IMR-90 (cell line): ENCODE data around the gene STARD3. TPM values are rescaled to one million over a fixed set of nuclear protein-coding genes. Genes with fewer than 3 reads are reported as not detected.

Source experiments
- ATAC-seq: fragments of 200-7000 bp; cut with Tn5 transposase; 2 replicates; pipeline ENCODE4 v1.9.1; 2020; ENCODE audit warnings: low read depth, mild to moderate bottlenecking, moderate library complexity
- BruUV-seq: library from RNA; stranded (reverse); fragments of 400-500 nt; replicated peaks from 2 replicates; lab custom pipeline; 2021; lab: Mats Ljungman, UMichigan
- CTCF ChIA-PET: fragments of 300-600 bp; formaldehyde crosslinking; extraction: SDS; loops from one replicate; lab custom pipeline; 2021; ENCODE audit warnings: antibody characterized with exemption; lab: Yijun Ruan, JAX
- POLR2A ChIA-PET: fragments of 300-600 bp; sonication (Branson Sonifier 250); formaldehyde crosslinking; loops from one replicate; lab custom pipeline; 2022; ENCODE audit warnings: antibody characterized with exemption; ENCODE audit not compliant: unreplicated experiment; lab: Charles Lee
- DNase-seq: peaks from one replicate; pipeline ENCODE4 v3.0.0; 2013
- H2AFZ ChIP-seq: replicated peaks from 2 replicates; pipeline ENCODE3; 2013; ENCODE audit warnings: low read length, mild to moderate bottlenecking; ENCODE audit not compliant: poor library complexity
- H2AK5ac ChIP-seq: 2 replicates; pipeline ENCODE4 v1.6.1; 2013; ENCODE audit warnings: low read depth, low read length, inconsistent platforms
- H2AK9ac ChIP-seq: replicated peaks from 2 replicates; pipeline ENCODE3; 2013; ENCODE audit warnings: mild to moderate bottlenecking, low read depth, low read length, moderate library complexity; ENCODE audit not compliant: poor library complexity
- H2BK120ac ChIP-seq: 2 replicates; pipeline ENCODE4 v1.6.1; 2013; ENCODE audit warnings: low read depth, low read length, inconsistent platforms
- H2BK15ac ChIP-seq: 3 replicates; pipeline ENCODE4 v1.6.1; 2013; ENCODE audit warnings: low read depth, low read length, inconsistent platforms
- H2BK20ac ChIP-seq: 2 replicates; pipeline ENCODE4 v1.6.1; 2013; ENCODE audit warnings: low read depth, mild to moderate bottlenecking, inconsistent platforms, low read length, moderate library complexity
- H2BK5ac ChIP-seq: 2 replicates; pipeline ENCODE4 v1.6.1; 2013; ENCODE audit warnings: mild to moderate bottlenecking, low read depth, low read length, inconsistent platforms; ENCODE audit not compliant: poor library complexity, severe bottlenecking
- H3K14ac ChIP-seq: replicated peaks from 2 replicates; pipeline ENCODE4 v1.6.1; 2013; ENCODE audit warnings: low read depth, low read length, inconsistent platforms
- H3K18ac ChIP-seq: 2 replicates; pipeline ENCODE4 v1.6.1; 2013; ENCODE audit warnings: low read depth, low read length, control low read depth
- H3K23ac ChIP-seq: 2 replicates; pipeline ENCODE4 v1.6.1; 2013; ENCODE audit warnings: low read depth, low read length, inconsistent platforms
- H3K27ac ChIP-seq: 2 replicates; pipeline ENCODE4 v1.5.1; 2013; ENCODE audit warnings: mild to moderate bottlenecking, control low read depth, low read length; ENCODE audit not compliant: insufficient read depth
- H3K27me3 ChIP-seq: 2 replicates; pipeline ENCODE4 v1.6.1; 2013; ENCODE audit warnings: low read length; ENCODE audit not compliant: control insufficient read depth, insufficient read depth
- H3K36me3 ChIP-seq: 2 replicates; pipeline ENCODE4 v1.6.1; 2013; ENCODE audit warnings: low read length, mixed read lengths; ENCODE audit not compliant: control insufficient read depth, insufficient read depth
- H3K4ac ChIP-seq: 2 replicates; pipeline ENCODE4 v1.6.1; 2013; ENCODE audit warnings: low read depth, low read length, inconsistent platforms
- H3K4me1 ChIP-seq: 2 replicates; pipeline ENCODE4 v1.6.1; 2013; ENCODE audit warnings: low read length, mixed read lengths; ENCODE audit not compliant: control insufficient read depth, insufficient read depth
- H3K4me2 ChIP-seq: 2 replicates; pipeline ENCODE4 v1.6.1; 2013; ENCODE audit warnings: low read depth, mild to moderate bottlenecking, control low read depth, low read length, moderate library complexity
- H3K4me3 ChIP-seq: 2 replicates; pipeline ENCODE4 v1.5.1; 2013; ENCODE audit warnings: low read depth, mild to moderate bottlenecking, control low read depth, low read length, moderate library complexity; ENCODE audit not compliant: insufficient read depth
- H3K56ac ChIP-seq: 2 replicates; pipeline ENCODE4 v1.6.1; 2013; ENCODE audit warnings: low read length, inconsistent platforms; ENCODE audit not compliant: insufficient read depth; ENCODE audit errors: extremely low read depth
- H3K79me1 ChIP-seq, 2 experiments: 2 replicates each; pipeline ENCODE4 v1.6.1; 2013; ENCODE audit warnings: low read length in 2 of 2, inconsistent platforms in 1 of 2, low read depth in 1 of 2
- H3K9ac ChIP-seq: 2 replicates; pipeline ENCODE4 v1.6.1; 2013; ENCODE audit warnings: low read depth, low read length, control low read depth
- H3K9me1 ChIP-seq: 2 replicates; pipeline ENCODE4 v1.6.1; 2013; ENCODE audit warnings: low read length, inconsistent platforms; ENCODE audit not compliant: insufficient read depth
- H3K9me3 ChIP-seq: 2 replicates; pipeline ENCODE4 v1.6.1; 2013; ENCODE audit warnings: low read length; ENCODE audit not compliant: control insufficient read depth, insufficient read depth
- H4K20me1 ChIP-seq: 2 replicates; pipeline ENCODE4 v1.6.1; 2013; ENCODE audit warnings: low read length, inconsistent platforms; ENCODE audit not compliant: insufficient read depth
- H4K5ac ChIP-seq: 2 replicates; pipeline ENCODE4 v1.6.1; 2013; ENCODE audit warnings: mild to moderate bottlenecking, low read depth, low read length, control low read depth
- H4K8ac ChIP-seq, 2 experiments: 2 replicates each; pipeline ENCODE4 v1.6.1; 2013; ENCODE audit warnings: low read depth in 2 of 2, low read length in 2 of 2, control low read depth in 1 of 2, inconsistent platforms in 1 of 2
- H4K91ac ChIP-seq: 2 replicates; pipeline ENCODE4 v1.6.1; 2013; ENCODE audit warnings: low read depth, low read length, inconsistent platforms; ENCODE audit not compliant: insufficient read depth
- BHLHE40 ChIP-seq: fragments of 150-350 bp; IDR thresholded peaks from 2 replicates; pipeline ENCODE4 v1.6.1; 2016; ENCODE audit warnings: mild to moderate bottlenecking, low read depth, low read length
- CEBPB ChIP-seq: IDR thresholded peaks from 2 replicates; pipeline ENCODE4 v1.6.1; 2012; ENCODE audit warnings: low read depth, low read length, improper control_type of control experiment
- CHD1 ChIP-seq: IDR thresholded peaks from 2 replicates; pipeline ENCODE4 v1.6.1; 2012; ENCODE audit warnings: low read depth, low read length, improper control_type of control experiment
- FOS ChIP-seq: fragments of 150-350 bp; IDR thresholded peaks from 2 replicates; pipeline ENCODE4 v1.6.1; 2016; ENCODE audit warnings: low read depth, low read length
- MAFK ChIP-seq: IDR thresholded peaks from 2 replicates; pipeline ENCODE4 v1.6.1; 2012; ENCODE audit warnings: low read depth, low read length, improper control_type of control experiment
- MAZ ChIP-seq: IDR thresholded peaks from 2 replicates; pipeline ENCODE4 v1.6.1; 2012; ENCODE audit warnings: low read depth, mild to moderate bottlenecking, low read length, improper control_type of control experiment, moderate library complexity, borderline replicate concordance
- MXI1 ChIP-seq: IDR thresholded peaks from 2 replicates; pipeline ENCODE4 v1.6.1; 2012; ENCODE audit warnings: low read depth, mild to moderate bottlenecking, low read length, moderate library complexity, borderline replicate concordance
- NFE2L2 ChIP-seq: fragments of 150-350 bp; IDR thresholded peaks from 2 replicates; pipeline ENCODE4 v1.6.1; 2016; ENCODE audit warnings: low read depth, mild to moderate bottlenecking, low read length
- POLR2A ChIP-seq: IDR thresholded peaks from 2 replicates; pipeline ENCODE4 v1.6.1; 2012; ENCODE audit warnings: mild to moderate bottlenecking, low read depth, low read length
- RAD21 ChIP-seq: IDR thresholded peaks from 2 replicates; pipeline ENCODE4 v1.6.1; 2012; ENCODE audit warnings: low read length, improper control_type of control experiment
- RCOR1 ChIP-seq: IDR thresholded peaks from 2 replicates; pipeline ENCODE4 v1.6.1; 2012; ENCODE audit warnings: mild to moderate bottlenecking, low read length, improper control_type of control experiment; ENCODE audit not compliant: insufficient replicate concordance
- RFX5 ChIP-seq: IDR thresholded peaks from 2 replicates; pipeline ENCODE4 v1.8.0; 2012; ENCODE audit warnings: low read depth, mild to moderate bottlenecking, low read length, moderate library complexity
- SMC3 ChIP-seq: fragments of 150-350 bp; IDR thresholded peaks from 2 replicates; pipeline ENCODE4 v1.6.1; 2016; ENCODE audit warnings: low read depth, mild to moderate bottlenecking, antibody characterized with exemption, low read length, moderate library complexity
- WGBS, 2 experiments: methylation state at CpG; one replicate each; pipeline versions ENCODE4 v1.1.5 to v1.1.7; 2013; ENCODE audit warnings: missing lambda C conversion rate in 2 of 2; ENCODE audit not compliant: insufficient read length in 1 of 2; ENCODE audit errors: extremely low coverage in 2 of 2; 5-methylcytosine and 5-hydroxymethylcytosine counted together
- dilution Hi-C: fragments of 300-500 bp; cut with HindIII; formaldehyde crosslinking; loops from one replicate; pipeline ENCODE4 v1.14.3; 2018; ENCODE audit warnings: low sequenced_read_pairs; ENCODE audit not compliant: unreplicated experiment
- in situ Hi-C: fragments of 300-500 bp; cut with MboI; formaldehyde crosslinking; loops from 3 replicates; pipeline ENCODE4 v1.14.3; 2019; ENCODE audit warnings: low sequenced_read_pairs, inconsistent platforms, mixed read lengths
- intact Hi-C: fragments of 100-400 bp; cut with micrococcal nuclease; formaldehyde crosslinking; loops from 2 replicates; pipeline ENCODE4 v1.10.0; 2022
- polyA plus RNA-seq, 3 experiments: library from polyadenylated mRNA; depleted of rRNA; stranded (reverse); fragments of >200 nt; gene quantifications; 2 replicates each; pipeline ENCODE4 v1.2.3, GENCODE V29; 2012; ENCODE audit warnings: low replicate concordance in 1 of 3
- total RNA-seq: library from RNA; depleted of rRNA; stranded (reverse); fragments of >200 nt; gene quantifications from 2 replicates; pipeline ENCODE4 v1.2.3, GENCODE V29; 2012
- TF ChIP-seq, protein P1 (sequence below): fragments of 150-350 bp; IDR thresholded peaks from 2 replicates; pipeline ENCODE4 v1.6.1; 2016; ENCODE audit warnings: low read depth, mild to moderate bottlenecking, low read length, moderate library complexity, borderline replicate concordance
- TF ChIP-seq, protein P2 (sequence below): fragments of 150-350 bp; IDR thresholded peaks from 2 replicates; pipeline ENCODE4 v1.6.1; 2017; ENCODE audit warnings: mild to moderate bottlenecking, antibody characterized with exemption, low read length, low read depth
- TF ChIP-seq, protein P3 (sequence below): conservative IDR thresholded peaks from 2 replicates; pipeline ENCODE4 v1.5.1; 2012; ENCODE audit warnings: mild to moderate bottlenecking, low read depth, low read length, improper control_type of control experiment

STARD3 gene
- total and polyA plus RNA-seq, 2 of the 4 experiments (the other 2 are of a cell fraction), result 8.1 to 50.4 TPM

DNA sequence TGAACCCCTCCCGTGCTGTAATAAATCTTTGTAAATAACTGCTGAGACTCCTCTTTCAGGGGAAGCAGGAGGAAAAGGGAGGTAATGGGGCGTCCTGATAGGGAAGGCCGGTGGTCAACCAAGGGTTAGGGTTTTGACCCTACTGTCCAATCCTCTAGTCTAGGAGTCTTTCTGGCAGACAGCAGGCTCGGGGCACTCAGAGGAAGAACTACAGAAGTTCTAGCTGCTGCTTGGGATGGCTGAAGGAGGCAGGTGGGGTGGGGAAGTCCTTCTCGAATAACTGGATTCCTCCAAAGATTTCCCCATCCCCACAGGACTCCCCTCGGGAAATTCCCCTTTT lies 387 bp upstream of the STARD3 start:
- peak overlapping the region; percentile 94 for H3K4me2 ChIP-seq
- ATAC-seq, result peak; percentile 2; the same call in 1 of the 2 replicates
- H3K4ac ChIP-seq, result peak overlapping the region; percentile 93
- peaks cover 15% of the 10 kb centered on the region for H3K27me3 ChIP-seq
- no TSS peak for BruUV-seq
- H4K20me1 ChIP-seq, result peaks cover 20% of the 10 kb centered on the region; the same call in 1 of the 2 replicates
- H4K5ac ChIP-seq, result peak overlapping the region; percentile 99
- H3K79me1 ChIP-seq, result peaks cover 15 to 53% of the 10 kb centered on the region in 2 experiments
- peaks cover 25% of the 10 kb centered on the region for H3K9me1 ChIP-seq
- H3K4me1 ChIP-seq, result peaks cover 24% of the 10 kb centered on the region
- H2AK9ac ChIP-seq, result peak overlapping the region; percentile 96
- H3K9me3 ChIP-seq, result no peaks in the 10 kb centered on the region
- in situ Hi-C loops, result no loop called here
- 0% methylated on average over 1 of the region's 6 CpGs; no CpG with 5 or more reads in 1 of the 2 experiments for WGBS, 2 experiments
- no peak for DNase-seq
- intact Hi-C loops, result no loop called here
- H3K27ac ChIP-seq, result peak overlapping the region; percentile 75
- H3K4me3 ChIP-seq, result peak overlapping the region; percentile 96
- H2AFZ ChIP-seq, result peak overlapping the region; percentile 98
- peak overlapping the region; percentile 87; the same call in 1 of the 2 replicates for H2AK5ac ChIP-seq
- ChIA-PET CTCF (no interaction called here), POLR2A (no interaction called here)
- no peak overlapping the region for H2BK20ac ChIP-seq
- dilution Hi-C loops, result no loop called here
- no peak overlapping the region for H2BK15ac ChIP-seq
- H3K23ac ChIP-seq, result peak overlapping the region; percentile 63; the same call in 1 of the 2 replicates
- H3K56ac ChIP-seq, result peak overlapping the region; percentile 61; the same call in 1 of the 2 replicates
- TF ChIP-seq POLR2A, result no peak
- no peak for TF ChIP-seq BHLHE40
- TF ChIP-seq, protein P1, sequence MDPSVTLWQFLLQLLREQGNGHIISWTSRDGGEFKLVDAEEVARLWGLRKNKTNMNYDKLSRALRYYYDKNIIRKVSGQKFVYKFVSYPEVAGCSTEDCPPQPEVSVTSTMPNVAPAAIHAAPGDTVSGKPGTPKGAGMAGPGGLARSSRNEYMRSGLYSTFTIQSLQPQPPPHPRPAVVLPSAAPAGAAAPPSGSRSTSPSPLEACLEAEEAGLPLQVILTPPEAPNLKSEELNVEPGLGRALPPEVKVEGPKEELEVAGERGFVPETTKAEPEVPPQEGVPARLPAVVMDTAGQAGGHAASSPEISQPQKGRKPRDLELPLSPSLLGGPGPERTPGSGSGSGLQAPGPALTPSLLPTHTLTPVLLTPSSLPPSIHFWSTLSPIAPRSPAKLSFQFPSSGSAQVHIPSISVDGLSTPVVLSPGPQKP, result no peak
- no peak for TF ChIP-seq RAD21
- no peak for TF ChIP-seq NFE2L2
- TF ChIP-seq, protein P2, sequence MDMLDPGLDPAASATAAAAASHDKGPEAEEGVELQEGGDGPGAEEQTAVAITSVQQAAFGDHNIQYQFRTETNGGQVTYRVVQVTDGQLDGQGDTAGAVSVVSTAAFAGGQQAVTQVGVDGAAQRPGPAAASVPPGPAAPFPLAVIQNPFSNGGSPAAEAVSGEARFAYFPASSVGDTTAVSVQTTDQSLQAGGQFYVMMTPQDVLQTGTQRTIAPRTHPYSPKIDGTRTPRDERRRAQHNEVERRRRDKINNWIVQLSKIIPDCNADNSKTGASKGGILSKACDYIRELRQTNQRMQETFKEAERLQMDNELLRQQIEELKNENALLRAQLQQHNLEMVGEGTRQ, result no peak
- TF ChIP-seq SMC3, result no peak
- no peak for TF ChIP-seq FOS
- TF ChIP-seq, protein P3, sequence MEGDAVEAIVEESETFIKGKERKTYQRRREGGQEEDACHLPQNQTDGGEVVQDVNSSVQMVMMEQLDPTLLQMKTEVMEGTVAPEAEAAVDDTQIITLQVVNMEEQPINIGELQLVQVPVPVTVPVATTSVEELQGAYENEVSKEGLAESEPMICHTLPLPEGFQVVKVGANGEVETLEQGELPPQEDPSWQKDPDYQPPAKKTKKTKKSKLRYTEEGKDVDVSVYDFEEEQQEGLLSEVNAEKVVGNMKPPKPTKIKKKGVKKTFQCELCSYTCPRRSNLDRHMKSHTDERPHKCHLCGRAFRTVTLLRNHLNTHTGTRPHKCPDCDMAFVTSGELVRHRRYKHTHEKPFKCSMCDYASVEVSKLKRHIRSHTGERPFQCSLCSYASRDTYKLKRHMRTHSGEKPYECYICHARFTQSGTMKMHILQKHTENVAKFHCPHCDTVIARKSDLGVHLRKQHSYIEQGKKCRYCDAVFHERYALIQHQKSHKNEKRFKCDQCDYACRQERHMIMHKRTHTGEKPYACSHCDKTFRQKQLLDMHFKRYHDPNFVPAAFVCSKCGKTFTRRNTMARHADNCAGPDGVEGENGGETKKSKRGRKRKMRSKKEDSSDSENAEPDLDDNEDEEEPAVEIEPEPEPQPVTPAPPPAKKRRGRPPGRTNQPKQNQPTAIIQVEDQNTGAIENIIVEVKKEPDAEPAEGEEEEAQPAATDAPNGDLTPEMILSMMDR, result no peak
- no peak for TF ChIP-seq RFX5
- TF ChIP-seq MXI1, result no peak
- TF ChIP-seq MAZ, result no peak
- no peak for TF ChIP-seq CEBPB
- TF ChIP-seq MAFK, result no peak
- TF ChIP-seq CHD1, result no peak
- no peak for TF ChIP-seq RCOR1
- no peaks in the 10 kb centered on the region for H3K36me3 ChIP-seq
- peak overlapping the region; percentile 94 for H3K14ac ChIP-seq
- no peak overlapping the region for H2BK120ac ChIP-seq
- peak overlapping the region; percentile 83 for H4K91ac ChIP-seq
- peak overlapping the region; percentile 69 for H2BK5ac ChIP-seq
- peak overlapping the region; percentile 89 for H3K9ac ChIP-seq
- H3K18ac ChIP-seq, result peak overlapping the region; percentile 50
- peak overlapping the region; percentile 91 to 100 for H4K8ac ChIP-seq
